ENCODE measurements around the gene INA. TPM values are rescaled to one million over a fixed set of nuclear protein-coding genes. Genes with fewer than 3 reads are reported as not detected.

INA gene
- total RNA-seq, 1 donor from 2014 or later: 39.6 TPM

GRCh38 chr10:103287992-103288391 lies 11.1 kb downstream of the INA start:
- H3K4me1 ChIP-seq (ENCODE audit: insufficient read depth, low read length): no peaks in the 10 kb centered on the region
- no peak overlapping the region for H3K4me2 ChIP-seq (ENCODE audit: low read length)
- Mint-ChIP-seq H3K4me3 (ENCODE audit: unreplicated experiment) (no peak overlapping the region), H3K27me3 (ENCODE audit: low read depth, unreplicated experiment) (peaks cover 9% of the 10 kb centered on the region), H3K27ac (ENCODE audit: unreplicated experiment) (no peak overlapping the region), H3K36me3 (ENCODE audit: low read depth, unreplicated experiment) (peaks cover 2% of the 10 kb centered on the region), H3K4me1 (ENCODE audit: low read depth, unreplicated experiment) (no peaks in the 10 kb centered on the region), H3K9me3 (ENCODE audit: unreplicated experiment) (no peaks in the 10 kb centered on the region)
- no peaks in the 10 kb centered on the region for H3K9me3 ChIP-seq (ENCODE audit: insufficient read depth, low read depth, low read length)
- H3K4me3 ChIP-seq (ENCODE audit: insufficient read depth, low read depth, low read length): no peak overlapping the region
- no peaks in the 10 kb centered on the region for H3K36me3 ChIP-seq (ENCODE audit: insufficient read depth, low read length)
- peaks cover 3% of the 10 kb centered on the region for H3K27me3 ChIP-seq (ENCODE audit: insufficient read depth, low read length)
- DNase-seq (ENCODE audit: low read depth) (no peak), FAIRE-seq (no peak)
- no peak overlapping the region for H3K27ac ChIP-seq (ENCODE audit: low read depth, low read length)
- H3K9ac ChIP-seq (ENCODE audit: low read length): no peak overlapping the region
- TF ChIP-seq, protein P1, sequence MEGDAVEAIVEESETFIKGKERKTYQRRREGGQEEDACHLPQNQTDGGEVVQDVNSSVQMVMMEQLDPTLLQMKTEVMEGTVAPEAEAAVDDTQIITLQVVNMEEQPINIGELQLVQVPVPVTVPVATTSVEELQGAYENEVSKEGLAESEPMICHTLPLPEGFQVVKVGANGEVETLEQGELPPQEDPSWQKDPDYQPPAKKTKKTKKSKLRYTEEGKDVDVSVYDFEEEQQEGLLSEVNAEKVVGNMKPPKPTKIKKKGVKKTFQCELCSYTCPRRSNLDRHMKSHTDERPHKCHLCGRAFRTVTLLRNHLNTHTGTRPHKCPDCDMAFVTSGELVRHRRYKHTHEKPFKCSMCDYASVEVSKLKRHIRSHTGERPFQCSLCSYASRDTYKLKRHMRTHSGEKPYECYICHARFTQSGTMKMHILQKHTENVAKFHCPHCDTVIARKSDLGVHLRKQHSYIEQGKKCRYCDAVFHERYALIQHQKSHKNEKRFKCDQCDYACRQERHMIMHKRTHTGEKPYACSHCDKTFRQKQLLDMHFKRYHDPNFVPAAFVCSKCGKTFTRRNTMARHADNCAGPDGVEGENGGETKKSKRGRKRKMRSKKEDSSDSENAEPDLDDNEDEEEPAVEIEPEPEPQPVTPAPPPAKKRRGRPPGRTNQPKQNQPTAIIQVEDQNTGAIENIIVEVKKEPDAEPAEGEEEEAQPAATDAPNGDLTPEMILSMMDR (IDR thresholded peaks at IDR 0.05; ENCODE audit: insufficient read depth, low read depth, low read length): no peak
- no peak for TF ChIP-seq EZH2 (IDR thresholded peaks at IDR 0.05; ENCODE audit: insufficient read depth, low read length)
- H3K79me2 ChIP-seq (ENCODE audit: insufficient read depth, low read length): no peaks in the 10 kb centered on the region
- no peaks in the 10 kb centered on the region for H4K20me1 ChIP-seq (ENCODE audit: insufficient read depth, low read length)
- H2AFZ ChIP-seq (ENCODE audit: low read depth, low read length): no peak overlapping the region

DNA sequence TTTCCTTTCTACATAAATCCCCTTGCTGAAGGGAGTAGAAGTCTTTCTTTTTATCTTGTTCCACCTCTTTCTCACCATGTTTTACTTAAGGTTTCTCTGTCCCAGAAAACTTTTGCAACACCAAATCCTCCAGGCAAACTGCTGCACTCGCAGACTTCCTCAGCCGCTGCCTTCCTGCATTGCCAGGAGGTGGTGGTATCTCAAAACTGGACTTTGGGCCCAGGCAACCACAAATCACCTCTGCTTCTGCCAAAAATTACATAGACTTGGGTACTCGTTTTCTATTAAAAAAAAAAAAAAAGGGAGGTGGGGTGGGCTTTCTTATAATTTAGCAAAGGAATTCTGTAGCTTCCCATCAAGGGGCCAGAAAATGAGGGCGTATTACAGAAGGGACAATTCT lies 14.7 kb downstream of the INA start:
- no peaks in the 10 kb centered on the region for H3K36me3 ChIP-seq (ENCODE audit: insufficient read depth, low read length)
- FAIRE-seq (no peak), DNase-seq (ENCODE audit: low read depth) (no peak)
- H3K27me3 ChIP-seq (ENCODE audit: insufficient read depth, low read length): peaks cover 3% of the 10 kb centered on the region
- no peak overlapping the region for H3K9ac ChIP-seq (ENCODE audit: low read length)
- H3K36me3 Mint-ChIP-seq (ENCODE audit: low read depth, unreplicated experiment): peaks cover 2% of the 10 kb centered on the region
- H3K9me3 Mint-ChIP-seq (ENCODE audit: unreplicated experiment): no peaks in the 10 kb centered on the region
- H3K27ac Mint-ChIP-seq (ENCODE audit: unreplicated experiment): no peak overlapping the region
- H3K4me1 Mint-ChIP-seq (ENCODE audit: low read depth, unreplicated experiment): peaks cover 12% of the 10 kb centered on the region
- no peaks in the 10 kb centered on the region for H3K9me3 ChIP-seq (ENCODE audit: insufficient read depth, low read depth, low read length)
- no peaks in the 10 kb centered on the region for H4K20me1 ChIP-seq (ENCODE audit: insufficient read depth, low read length)
- H3K4me2 ChIP-seq (ENCODE audit: low read length): no peak overlapping the region
- no peak overlapping the region for H2AFZ ChIP-seq (ENCODE audit: low read depth, low read length)
- TF ChIP-seq, protein P1 (IDR thresholded peaks at IDR 0.05; ENCODE audit: insufficient read depth, low read depth, low read length): no peak
- no peak for TF ChIP-seq EZH2 (IDR thresholded peaks at IDR 0.05; ENCODE audit: insufficient read depth, low read length)
- peaks cover 9% of the 10 kb centered on the region for H3K27me3 Mint-ChIP-seq (ENCODE audit: low read depth, unreplicated experiment)
- H3K4me1 ChIP-seq (ENCODE audit: insufficient read depth, low read length): peaks cover 5% of the 10 kb centered on the region
- no peak overlapping the region for H3K4me3 Mint-ChIP-seq (ENCODE audit: unreplicated experiment)
- no peak overlapping the region for H3K27ac ChIP-seq (ENCODE audit: low read depth, low read length)
- H3K4me3 ChIP-seq (ENCODE audit: insufficient read depth, low read depth, low read length): no peak overlapping the region
- H3K79me2 ChIP-seq (ENCODE audit: insufficient read depth, low read length): no peaks in the 10 kb centered on the region

- Histone ChIP-seq H3K4me3 (ENCODE audit: insufficient read depth, low read depth, low read length) (no peak overlapping the region), H3K27me3 (ENCODE audit: insufficient read depth, low read length) (no peaks in the 10 kb centered on the region), H2AFZ (ENCODE audit: low read depth, low read length) (no peak overlapping the region), H4K20me1 (ENCODE audit: insufficient read depth, low read length) (no peaks in the 10 kb centered on the region), H3K9me3 (ENCODE audit: insufficient read depth, low read depth, low read length) (no peaks in the 10 kb centered on the region), H3K4me1 (ENCODE audit: insufficient read depth, low read length) (peaks cover 5% of the 10 kb centered on the region), H3K4me2 (ENCODE audit: low read length) (peak overlapping the region; percentile 55), H3K27ac (ENCODE audit: low read depth, low read length) (no peak overlapping the region), H3K36me3 (ENCODE audit: insufficient read depth, low read length) (no peaks in the 10 kb centered on the region), H3K79me2 (ENCODE audit: insufficient read depth, low read length) (no peaks in the 10 kb centered on the region), H3K9ac (ENCODE audit: low read length) (no peak overlapping the region)
- no peak for FAIRE-seq
- H3K36me3 Mint-ChIP-seq (ENCODE audit: low read depth, unreplicated experiment): no peaks in the 10 kb centered on the region
- peaks cover 4% of the 10 kb centered on the region for H3K27me3 Mint-ChIP-seq (ENCODE audit: low read depth, unreplicated experiment)
- DNase-seq (ENCODE audit: low read depth): peak; percentile 86
- no peak for TF ChIP-seq EZH2 (IDR thresholded peaks at IDR 0.05; ENCODE audit: insufficient read depth, low read length)
- TF ChIP-seq, protein P1 (IDR thresholded peaks at IDR 0.05; ENCODE audit: insufficient read depth, low read depth, low read length): no peak
- no peaks in the 10 kb centered on the region for H3K9me3 Mint-ChIP-seq (ENCODE audit: unreplicated experiment)
- H3K4me3 Mint-ChIP-seq (ENCODE audit: unreplicated experiment): no peak overlapping the region
- peaks cover 12% of the 10 kb centered on the region for H3K4me1 Mint-ChIP-seq (ENCODE audit: low read depth, unreplicated experiment)
- peak overlapping the region; percentile 26 for H3K27ac Mint-ChIP-seq (ENCODE audit: unreplicated experiment)
These were observed 18.6 kb downstream of the INA start for GRCh38 chr10:103295374-103296015.
